Cardiac muscle cell (in vitro differentiated cells and primary cell): ENCODE measurements around the gene ISG20. TPM values are rescaled to one million over a fixed set of nuclear protein-coding genes. Genes with fewer than 3 reads are reported as not detected.
A peak's percentile ranks its signal among the peaks of the same experiment; 100 is the strongest.

Source experiments
- DNase-seq, 2 donors: peaks; one replicate each; pipeline versions ENCODE4 v3.0.0 to v3.0.0-alpha.2; 2010 to 2017; ENCODE audit warnings: low read depth in 1 of 2, low spot score in 1 of 2
- H3K27ac ChIP-seq: fragments of 200-600 bp; sonication (generic); 2 replicates; pipeline ENCODE4 v1.5.1; 2016
- H3K27me3 ChIP-seq: fragments of 200-600 bp; sonication (generic); 2 replicates; pipeline ENCODE4 v1.6.0; 2016; ENCODE audit warnings: control low read depth
- H3K36me3 ChIP-seq: fragments of 200-600 bp; sonication (generic); 2 replicates; pipeline ENCODE4 v1.5.1; 2016; ENCODE audit warnings: control low read depth
- H3K4me1 ChIP-seq: fragments of 200-600 bp; sonication (generic); 2 replicates; pipeline ENCODE4 v1.8.1; 2017; ENCODE audit warnings: low read depth, mild to moderate bottlenecking, mixed run types
- H3K4me3 ChIP-seq: fragments of 200-600 bp; sonication (generic); 2 replicates; pipeline ENCODE4 v1.5.1; 2016; ENCODE audit warnings: mild to moderate bottlenecking
- H3K9me3 ChIP-seq: fragments of 200-600 bp; sonication (generic); 2 replicates; pipeline ENCODE4 v1.5.1; 2017; ENCODE audit warnings: low read depth, mild to moderate bottlenecking, control low read depth
- polyA plus RNA-seq: library from polyadenylated mRNA; unstranded; fragments of >200 nt; fragmentation: Nextera tagmentation; extraction: Ambion mirVana; gene quantifications from 2 replicates; pipeline ENCODE4 v1.2.1, GENCODE V29; 2016
- total RNA-seq: library from RNA; depleted of rRNA; stranded (reverse); fragments of >200 nt; gene quantifications from 2 replicates; pipeline ENCODE4 v1.2.3, GENCODE V29; 2016
- TF ChIP-seq, protein P1 (sequence below): IDR thresholded peaks from 2 replicates; pipeline ENCODE4 v1.5.1; 2012; ENCODE audit warnings: low read depth, mild to moderate bottlenecking, low read length

ISG20 gene
- 0.69 and 1.3 TPM in 2 replicates for total RNA-seq
- not detected in 2 replicates for polyA plus RNA-seq

- Histone ChIP-seq H3K4me3 (no peak within 1 kb of the TSS), H3K27me3 (no peaks in the 10 kb centered on the region), H3K9me3 (no peaks in the 10 kb centered on the region), H3K36me3 (no peaks in the 10 kb centered on the region), H3K4me1 (no peaks in the 10 kb centered on the region), H3K27ac (no peak within 1 kb of the TSS)
- TF ChIP-seq, protein P1, sequence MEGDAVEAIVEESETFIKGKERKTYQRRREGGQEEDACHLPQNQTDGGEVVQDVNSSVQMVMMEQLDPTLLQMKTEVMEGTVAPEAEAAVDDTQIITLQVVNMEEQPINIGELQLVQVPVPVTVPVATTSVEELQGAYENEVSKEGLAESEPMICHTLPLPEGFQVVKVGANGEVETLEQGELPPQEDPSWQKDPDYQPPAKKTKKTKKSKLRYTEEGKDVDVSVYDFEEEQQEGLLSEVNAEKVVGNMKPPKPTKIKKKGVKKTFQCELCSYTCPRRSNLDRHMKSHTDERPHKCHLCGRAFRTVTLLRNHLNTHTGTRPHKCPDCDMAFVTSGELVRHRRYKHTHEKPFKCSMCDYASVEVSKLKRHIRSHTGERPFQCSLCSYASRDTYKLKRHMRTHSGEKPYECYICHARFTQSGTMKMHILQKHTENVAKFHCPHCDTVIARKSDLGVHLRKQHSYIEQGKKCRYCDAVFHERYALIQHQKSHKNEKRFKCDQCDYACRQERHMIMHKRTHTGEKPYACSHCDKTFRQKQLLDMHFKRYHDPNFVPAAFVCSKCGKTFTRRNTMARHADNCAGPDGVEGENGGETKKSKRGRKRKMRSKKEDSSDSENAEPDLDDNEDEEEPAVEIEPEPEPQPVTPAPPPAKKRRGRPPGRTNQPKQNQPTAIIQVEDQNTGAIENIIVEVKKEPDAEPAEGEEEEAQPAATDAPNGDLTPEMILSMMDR = peak; percentile 47
- DNase-seq = peak; percentile 64 to 98
Measured at GRCh38 chr15:88638626-88639372, at the start of gene ISG20. Gene ISG20 (plus strand): TSS chr15:88639016. CDS start chr15:88639367, 351 bp downstream.

GRCh38 chr15:88590759-88591158, 48.1 kb upstream of the ISG20 start:
- Histone ChIP-seq H3K4me3 (no peak overlapping the region), H3K4me1 (peaks cover 5% of the 10 kb centered on the region), H3K27ac (no peak overlapping the region), H3K36me3 (no peaks in the 10 kb centered on the region), H3K9me3 (no peaks in the 10 kb centered on the region), H3K27me3 (no peaks in the 10 kb centered on the region)
- TF ChIP-seq, protein P1 = no peak
- no peak for DNase-seq

DNA sequence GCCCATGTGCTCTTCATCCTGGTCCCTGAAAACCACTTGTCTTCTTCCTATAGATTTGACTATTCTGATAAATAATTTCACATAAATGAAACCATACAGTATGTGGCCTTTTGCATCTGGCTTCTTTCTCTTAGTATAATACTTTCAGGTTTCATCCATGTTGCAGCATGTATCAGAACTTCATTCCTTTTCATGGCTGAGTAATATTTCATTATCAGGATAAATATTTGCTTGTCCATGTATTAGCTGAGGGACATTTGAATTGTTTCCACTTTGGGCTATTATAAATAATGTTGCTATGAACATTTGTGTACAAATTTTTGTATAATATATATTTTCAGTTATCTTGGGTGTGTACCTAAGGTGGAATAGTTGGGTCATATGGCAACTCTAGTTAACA, 47.4 kb upstream of the ISG20 start:
- Histone ChIP-seq H3K9me3 (no peaks in the 10 kb centered on the region), H3K36me3 (no peaks in the 10 kb centered on the region), H3K4me3 (no peak overlapping the region), H3K27me3 (no peaks in the 10 kb centered on the region), H3K4me1 (peaks cover 5% of the 10 kb centered on the region), H3K27ac (no peak overlapping the region)
- TF ChIP-seq, protein P1 = no peak
- DNase-seq = no peak

GRCh38 chr15:88603885-88604284, 34.9 kb upstream of the ISG20 start:
- H3K36me3 ChIP-seq = no peaks in the 10 kb centered on the region
- H3K9me3 ChIP-seq = no peaks in the 10 kb centered on the region
- H3K27me3 ChIP-seq = peaks cover 72% of the 10 kb centered on the region
- H3K4me3 ChIP-seq = peak overlapping the region; percentile 19
- H3K27ac ChIP-seq = no peak overlapping the region
- DNase-seq = no peak
- peaks cover 13% of the 10 kb centered on the region for H3K4me1 ChIP-seq
- TF ChIP-seq, protein P1 = no peak

- TF ChIP-seq, protein P1 = no peak
- H3K4me3 ChIP-seq = peak overlapping the region; percentile 19
- no peak overlapping the region for H3K27ac ChIP-seq
- H3K36me3 ChIP-seq = no peaks in the 10 kb centered on the region
- peaks cover 79% of the 10 kb centered on the region for H3K27me3 ChIP-seq
- peak in 1 of 2 donors; percentile 20 for DNase-seq
- H3K4me1 ChIP-seq = peaks cover 13% of the 10 kb centered on the region
- no peaks in the 10 kb centered on the region for H3K9me3 ChIP-seq
Measured at GRCh38 chr15:88604381-88605188, 34.2 kb upstream of the ISG20 start.
